Hepatocyte (in vitro differentiated cells): Measurements from ENCODE around the gene TBCEL. TPM values are rescaled to one million over a fixed set of nuclear protein-coding genes. Genes with fewer than 3 reads are reported as not detected.

Experiments used
- DNase-seq: peaks from one replicate; pipeline ENCODE4 v3.0.0-alpha.2; 2016; ENCODE audit warnings: low spot score
- H2AFZ ChIP-seq: fragments of 200-600 bp; sonication (generic); 2 replicates; pipeline ENCODE4 v1.6.0; 2016; ENCODE audit warnings: antibody characterized with exemption, mild to moderate bottlenecking
- H3K27ac ChIP-seq: fragments of 200-600 bp; sonication (generic); 2 replicates; pipeline ENCODE4 v1.5.1; 2016; ENCODE audit warnings: mild to moderate bottlenecking
- H3K27me3 ChIP-seq: fragments of 200-600 bp; sonication (generic); 2 replicates; pipeline ENCODE4 v1.6.1; 2016
- H3K36me3 ChIP-seq: fragments of 200-600 bp; sonication (generic); replicated peaks from 2 replicates; pipeline ENCODE4 v1.5.1; 2016; ENCODE audit warnings: low read depth; ENCODE audit not compliant: insufficient read depth
- H3K4me1 ChIP-seq: fragments of 200-600 bp; sonication (generic); 2 replicates; pipeline ENCODE4 v1.5.1; 2016; ENCODE audit warnings: mild to moderate bottlenecking, moderate library complexity; ENCODE audit not compliant: insufficient read depth
- H3K4me2 ChIP-seq: fragments of 200-600 bp; sonication (generic); 2 replicates; pipeline ENCODE4 v1.6.0; 2016
- H3K4me3 ChIP-seq: fragments of 200-600 bp; sonication (generic); 2 replicates; pipeline ENCODE4 v1.5.1; 2016; ENCODE audit warnings: mild to moderate bottlenecking
- H3K79me2 ChIP-seq: fragments of 200-600 bp; sonication (generic); 2 replicates; pipeline ENCODE4 v1.6.0; 2017; ENCODE audit warnings: mild to moderate bottlenecking
- H3K9me2 ChIP-seq: fragments of 200-600 bp; sonication (generic); replicated peaks from 2 replicates; pipeline ENCODE4 v1.6.0; 2017; ENCODE audit warnings: mild to moderate bottlenecking; ENCODE audit not compliant: insufficient read depth
- H3K9me3 ChIP-seq: fragments of 200-600 bp; sonication (generic); 2 replicates; pipeline ENCODE4 v1.5.1; 2016; ENCODE audit warnings: low read depth, mild to moderate bottlenecking
- H4K20me1 ChIP-seq: fragments of 200-600 bp; sonication (generic); 2 replicates; pipeline ENCODE4 v1.6.0; 2016; ENCODE audit warnings: mild to moderate bottlenecking; ENCODE audit not compliant: insufficient read depth, poor library complexity, severe bottlenecking
- EZH2 ChIP-seq: fragments of 200-600 bp; sonication (generic); IDR thresholded peaks from 2 replicates; pipeline ENCODE4 v1.6.1; 2016; ENCODE audit warnings: antibody characterized with exemption, mild to moderate bottlenecking, borderline replicate concordance
- EZH2phosphoT487 ChIP-seq: fragments of 200-600 bp; sonication (generic); IDR thresholded peaks from one replicate; pipeline ENCODE4 v1.6.1; 2018; ENCODE audit warnings: antibody characterized with exemption, mild to moderate bottlenecking, low read depth, moderate library complexity; ENCODE audit not compliant: unreplicated experiment, severe bottlenecking
- WGBS: methylation state at CpG from one replicate; pipeline ENCODE4 v1.1.6; 2016; ENCODE audit warnings: low lambda C conversion rate; ENCODE audit errors: missing lambda C conversion rate; 5-methylcytosine and 5-hydroxymethylcytosine counted together
- polyA plus RNA-seq: library from polyadenylated mRNA; unstranded; fragments of >200 nt; fragmentation: Nextera tagmentation; extraction: Ambion mirVana; gene quantifications from 2 replicates; pipeline ENCODE4 v1.2.1, GENCODE V29; 2016
- total RNA-seq: library from RNA; depleted of rRNA; stranded (reverse); fragments of >200 nt; gene quantifications from 2 replicates; pipeline ENCODE4 v1.2.3, GENCODE V29; 2014
- TF ChIP-seq, protein P1 (sequence below): fragments of 200-600 bp; sonication (generic); IDR thresholded peaks from 2 replicates; pipeline ENCODE4 v1.5.1; 2016; ENCODE audit warnings: antibody characterized with exemption, mild to moderate bottlenecking; ENCODE audit not compliant: poor library complexity

The TBCEL gene
- total and polyA plus RNA-seq, 2 experiments from 2014 or later, result 7.2 to 19.3 TPM

DNA sequence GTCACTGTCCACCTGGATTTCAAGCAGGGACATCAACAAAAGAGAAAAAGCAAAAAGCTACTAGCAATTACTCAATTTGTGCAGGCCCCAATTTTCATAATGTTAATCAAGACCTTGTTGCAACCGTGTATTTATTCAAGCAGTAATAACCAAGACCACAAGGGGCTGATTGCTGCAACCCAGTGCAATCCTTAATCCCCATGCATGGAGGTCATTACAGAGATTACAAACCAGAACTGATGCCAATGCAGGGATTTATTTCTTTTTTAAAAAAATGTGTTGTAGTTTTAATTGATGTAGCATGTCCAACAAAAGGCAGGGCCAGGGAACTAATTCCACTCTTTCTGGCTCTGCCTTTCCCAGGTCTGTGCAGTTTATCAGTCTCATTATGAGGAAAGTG is 95.5 kb downstream of the TBCEL start:
- H2AFZ ChIP-seq, result no peak overlapping the region
- H3K79me2 ChIP-seq, result no peaks in the 10 kb centered on the region
- H3K27ac ChIP-seq, result no peak overlapping the region
- H3K4me1 ChIP-seq, result no peaks in the 10 kb centered on the region
- 47% methylated on average over 1 of the region's 1 CpG for WGBS
- no peak for DNase-seq
- H3K27me3 ChIP-seq, result peaks cover 5% of the 10 kb centered on the region
- H3K4me2 ChIP-seq, result no peak overlapping the region
- no peaks in the 10 kb centered on the region for H3K36me3 ChIP-seq
- no peaks in the 10 kb centered on the region for H4K20me1 ChIP-seq
- no peaks in the 10 kb centered on the region for H3K9me2 ChIP-seq
- H3K4me3 ChIP-seq, result no peak overlapping the region
- TF ChIP-seq, protein P1, sequence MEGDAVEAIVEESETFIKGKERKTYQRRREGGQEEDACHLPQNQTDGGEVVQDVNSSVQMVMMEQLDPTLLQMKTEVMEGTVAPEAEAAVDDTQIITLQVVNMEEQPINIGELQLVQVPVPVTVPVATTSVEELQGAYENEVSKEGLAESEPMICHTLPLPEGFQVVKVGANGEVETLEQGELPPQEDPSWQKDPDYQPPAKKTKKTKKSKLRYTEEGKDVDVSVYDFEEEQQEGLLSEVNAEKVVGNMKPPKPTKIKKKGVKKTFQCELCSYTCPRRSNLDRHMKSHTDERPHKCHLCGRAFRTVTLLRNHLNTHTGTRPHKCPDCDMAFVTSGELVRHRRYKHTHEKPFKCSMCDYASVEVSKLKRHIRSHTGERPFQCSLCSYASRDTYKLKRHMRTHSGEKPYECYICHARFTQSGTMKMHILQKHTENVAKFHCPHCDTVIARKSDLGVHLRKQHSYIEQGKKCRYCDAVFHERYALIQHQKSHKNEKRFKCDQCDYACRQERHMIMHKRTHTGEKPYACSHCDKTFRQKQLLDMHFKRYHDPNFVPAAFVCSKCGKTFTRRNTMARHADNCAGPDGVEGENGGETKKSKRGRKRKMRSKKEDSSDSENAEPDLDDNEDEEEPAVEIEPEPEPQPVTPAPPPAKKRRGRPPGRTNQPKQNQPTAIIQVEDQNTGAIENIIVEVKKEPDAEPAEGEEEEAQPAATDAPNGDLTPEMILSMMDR, result peak; percentile 30
- TF ChIP-seq EZH2, result no peak
- no peaks in the 10 kb centered on the region for H3K9me3 ChIP-seq

DNA sequence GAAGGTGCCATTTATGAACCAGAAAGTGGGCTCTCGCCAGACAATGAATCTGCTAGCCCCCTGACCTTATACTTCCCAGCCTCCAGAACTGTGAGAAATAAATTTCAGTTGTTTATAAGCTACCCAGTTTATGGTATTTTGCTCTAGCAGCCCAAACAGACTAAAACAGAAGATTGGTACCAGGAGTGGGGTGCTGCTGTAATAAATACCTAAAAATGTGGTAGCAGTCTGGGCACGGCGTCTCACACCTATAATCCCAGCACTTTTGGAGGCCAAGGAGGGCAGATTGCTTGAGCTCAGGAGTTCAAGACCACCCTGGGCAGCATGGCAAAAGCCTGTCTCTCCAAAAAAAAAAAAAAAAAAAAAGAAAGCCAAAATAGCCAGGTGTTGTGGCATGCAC is 98.4 kb downstream of the TBCEL start:
- H3K9me2 ChIP-seq, result no peaks in the 10 kb centered on the region
- H3K27me3 ChIP-seq, result no peaks in the 10 kb centered on the region
- no peak overlapping the region for H2AFZ ChIP-seq
- DNase-seq, result no peak
- no peak overlapping the region for H3K4me2 ChIP-seq
- no peaks in the 10 kb centered on the region for H3K4me1 ChIP-seq
- no peaks in the 10 kb centered on the region for H3K79me2 ChIP-seq
- 84% methylated on average over 3 of the region's 3 CpGs for WGBS
- no peak overlapping the region for H3K27ac ChIP-seq
- H4K20me1 ChIP-seq, result no peaks in the 10 kb centered on the region
- H3K4me3 ChIP-seq, result no peak overlapping the region
- no peaks in the 10 kb centered on the region for H3K9me3 ChIP-seq
- TF ChIP-seq, protein P1, result no peak
- TF ChIP-seq EZH2 (no peak), EZH2phosphoT487 (no peak)
- H3K36me3 ChIP-seq, result no peaks in the 10 kb centered on the region

DNA sequence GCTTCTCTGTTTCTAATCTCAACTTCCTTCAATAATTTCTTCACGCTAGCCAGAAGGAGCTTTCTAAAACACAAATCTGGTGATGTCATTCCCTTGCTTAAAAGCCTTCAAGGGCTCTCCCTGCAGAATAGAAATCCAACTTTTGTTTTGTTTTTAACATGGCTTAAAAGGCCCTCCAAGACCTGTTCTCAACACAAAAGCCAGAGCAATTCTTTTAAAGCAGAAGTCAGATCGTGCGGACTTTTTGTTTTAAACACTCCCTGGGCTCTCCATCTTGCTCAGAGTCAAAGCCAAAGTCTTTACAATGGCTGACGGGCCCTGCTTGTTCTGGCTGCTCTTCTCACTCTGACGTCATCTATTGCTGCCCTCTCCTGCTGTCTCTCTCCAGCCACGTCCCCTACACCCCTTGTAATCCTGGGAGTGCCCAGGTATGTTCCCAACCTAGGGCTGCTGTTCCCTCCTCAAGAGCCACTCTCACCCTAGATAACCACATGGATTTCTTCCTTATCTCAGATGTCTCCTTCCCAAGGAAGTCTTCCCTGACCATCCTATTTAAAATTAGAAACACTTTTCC is 99.7 kb downstream of the TBCEL start:
- 79% methylated on average over 6 of the region's 6 CpGs for WGBS

More for the DNA sequence above, 99.7 kb downstream of the TBCEL start:
- no peaks in the 10 kb centered on the region for H3K27me3 ChIP-seq
- no peaks in the 10 kb centered on the region for H3K9me2 ChIP-seq
- no peak overlapping the region for H3K27ac ChIP-seq
- H3K9me3 ChIP-seq, result no peaks in the 10 kb centered on the region
- H4K20me1 ChIP-seq, result no peaks in the 10 kb centered on the region
- H3K4me3 ChIP-seq, result no peak overlapping the region
- no peak overlapping the region for H3K4me2 ChIP-seq
- H3K4me1 ChIP-seq, result no peaks in the 10 kb centered on the region
- H2AFZ ChIP-seq, result no peak overlapping the region
- no peaks in the 10 kb centered on the region for H3K79me2 ChIP-seq
- no peak for TF ChIP-seq EZH2
- TF ChIP-seq, protein P1, result no peak
- no peak for TF ChIP-seq EZH2phosphoT487
- no peak for DNase-seq
- H3K36me3 ChIP-seq, result no peaks in the 10 kb centered on the region
